ENCODE data around the gene IFT88.

DNA sequence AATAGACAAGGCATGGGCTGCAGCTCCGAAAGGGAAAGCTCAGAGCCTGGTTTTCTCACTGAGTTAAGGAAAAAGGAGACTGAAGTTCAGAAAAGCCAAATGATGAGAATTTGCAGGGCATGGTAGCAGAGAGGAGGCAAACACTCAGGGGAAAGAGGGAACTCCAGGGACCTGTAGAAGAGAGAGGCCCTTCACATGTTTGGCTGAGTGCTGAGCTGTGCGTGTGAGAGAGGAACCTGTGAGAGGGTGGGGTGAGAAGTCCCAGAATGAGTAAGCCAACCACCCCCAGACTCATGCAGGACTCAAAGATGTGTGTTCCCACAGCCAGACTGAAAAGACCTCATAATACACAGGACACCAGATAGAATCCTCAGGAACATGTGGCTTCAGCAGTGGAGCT is 38.5 kb upstream of the IFT88 start:
- TF ChIP-seq POLR2AphosphoS5 (IDR thresholded peaks at IDR 0.05; ENCODE audit: low read depth) (no peak), SPI1 (IDR thresholded peaks at IDR 0.05; ENCODE audit: borderline replicate concordance, low read depth) (no peak)
- TF ChIP-seq, protein P1, sequence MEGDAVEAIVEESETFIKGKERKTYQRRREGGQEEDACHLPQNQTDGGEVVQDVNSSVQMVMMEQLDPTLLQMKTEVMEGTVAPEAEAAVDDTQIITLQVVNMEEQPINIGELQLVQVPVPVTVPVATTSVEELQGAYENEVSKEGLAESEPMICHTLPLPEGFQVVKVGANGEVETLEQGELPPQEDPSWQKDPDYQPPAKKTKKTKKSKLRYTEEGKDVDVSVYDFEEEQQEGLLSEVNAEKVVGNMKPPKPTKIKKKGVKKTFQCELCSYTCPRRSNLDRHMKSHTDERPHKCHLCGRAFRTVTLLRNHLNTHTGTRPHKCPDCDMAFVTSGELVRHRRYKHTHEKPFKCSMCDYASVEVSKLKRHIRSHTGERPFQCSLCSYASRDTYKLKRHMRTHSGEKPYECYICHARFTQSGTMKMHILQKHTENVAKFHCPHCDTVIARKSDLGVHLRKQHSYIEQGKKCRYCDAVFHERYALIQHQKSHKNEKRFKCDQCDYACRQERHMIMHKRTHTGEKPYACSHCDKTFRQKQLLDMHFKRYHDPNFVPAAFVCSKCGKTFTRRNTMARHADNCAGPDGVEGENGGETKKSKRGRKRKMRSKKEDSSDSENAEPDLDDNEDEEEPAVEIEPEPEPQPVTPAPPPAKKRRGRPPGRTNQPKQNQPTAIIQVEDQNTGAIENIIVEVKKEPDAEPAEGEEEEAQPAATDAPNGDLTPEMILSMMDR (IDR thresholded peaks at IDR 0.05; ENCODE audit: insufficient read depth, low read length): no peak

Measured in HL-60 (cell line).